H1 (cell line): ENCODE results near the gene CACNG8. TPM values are rescaled to one million over a fixed set of nuclear protein-coding genes. Genes with fewer than 3 reads are reported as not detected.
A peak's percentile ranks its signal among the peaks of the same experiment; 100 is the strongest.

Source experiments
- ATF3 ChIP-seq: IDR thresholded peaks from 2 replicates; pipeline ENCODE4 v1.6.1; 2011; ENCODE audit warnings: low read depth, mild to moderate bottlenecking, low read length; ENCODE audit not compliant: insufficient read depth
- BCL11A ChIP-seq, 2 experiments: IDR thresholded peaks; one replicate each; pipeline ENCODE4 v1.6.1; 2011; ENCODE audit warnings: low read depth in 2 of 2, low read length in 2 of 2, mild to moderate bottlenecking in 2 of 2
- EZH2 ChIP-seq: fragments of 200-600 bp; sonication (generic); IDR thresholded peaks from 2 replicates; pipeline ENCODE4 v1.7.1; 2012; ENCODE audit warnings: low read depth, mild to moderate bottlenecking, moderate library complexity, low read length, inconsistent platforms; ENCODE audit not compliant: severe bottlenecking
- HDAC2 ChIP-seq, 2 experiments: fragments of 300-600 bp in 1 of 2; sonication (generic) in 1 of 2; IDR thresholded peaks; 2 replicates each; pipeline ENCODE4 v1.6.1; 2011 to 2012; ENCODE audit warnings: low read depth in 2 of 2, low read length in 2 of 2, mild to moderate bottlenecking in 2 of 2, moderate library complexity in 2 of 2, borderline replicate concordance in 1 of 2, inconsistent platforms in 1 of 2
- KDM5A ChIP-seq: fragments of 200-600 bp; IDR thresholded peaks from 2 replicates; pipeline ENCODE4 v1.7.1; 2012; ENCODE audit warnings: mild to moderate bottlenecking, low read length, inconsistent platforms, mixed read lengths
- MAFK ChIP-seq: IDR thresholded peaks from 2 replicates; pipeline ENCODE4 v1.6.1; 2012; ENCODE audit warnings: low read depth, mild to moderate bottlenecking, improper control_type of control experiment, low read length
- NRF1 ChIP-seq: IDR thresholded peaks from 2 replicates; pipeline ENCODE4 v1.6.1; 2011; ENCODE audit warnings: mild to moderate bottlenecking, low read depth, low read length, improper control_type of control experiment
- POLR2AphosphoS5 ChIP-seq: IDR thresholded peaks from 2 replicates; pipeline ENCODE4 v1.6.1; 2011; ENCODE audit warnings: low read depth, low read length
- RNF2 ChIP-seq: fragments of 200-900, 300-1000 bp; sonication (generic); IDR thresholded peaks from 2 replicates; pipeline ENCODE4 v1.7.1; 2016; ENCODE audit warnings: borderline replicate concordance, low read depth, mild to moderate bottlenecking, antibody characterized with exemption, low read length; ENCODE audit not compliant: poor library complexity, severe bottlenecking; ENCODE audit errors: missing control alignments
- SAP30 ChIP-seq: fragments of 300-600 bp; sonication (generic); IDR thresholded peaks from 2 replicates; pipeline ENCODE4 v1.7.1; 2012; ENCODE audit warnings: low read length, moderate library complexity, mild to moderate bottlenecking, inconsistent platforms; ENCODE audit not compliant: insufficient read depth, insufficient replicate concordance
- SP4 ChIP-seq: IDR thresholded peaks from 2 replicates; pipeline ENCODE4 v1.6.1; 2012; ENCODE audit warnings: low read length, inconsistent platforms
- TAF7 ChIP-seq: optimal IDR thresholded peaks from 2 replicates; pipeline ENCODE3; 2011; ENCODE audit warnings: low read depth, mild to moderate bottlenecking, inconsistent platforms, low read length, moderate library complexity, borderline replicate concordance
- ZNF274 ChIP-seq: IDR thresholded peaks from 2 replicates; pipeline ENCODE4 v1.7.0; 2012; ENCODE audit warnings: low read length, borderline replicate concordance; ENCODE audit errors: extremely low read depth
- polyA plus RNA-seq, 7 experiments: library from polyadenylated mRNA; depleted of rRNA in 3 of 7; stranded (reverse) in 5 of 7; unstranded in 2 of 7; fragments of >200 nt in 5 of 7; fragments of 200-250 nt in 2 of 7; gene quantifications; 1 replicate in 5 of 7; 2 replicates in 1 of 7; 4 replicates in 1 of 7; pipeline versions ENCODE4 v1.2.1 to v1.2.3, GENCODE V29; 2011 to 2013; ENCODE audit warnings: missing spikeins in 2 of 7, mixed read lengths in 2 of 7
- total RNA-seq: library from RNA; stranded (reverse); fragmentation: NEBNext Ultra II Directional; extraction: Animal tissue kit (Norgen Biotek cat#: 25700); gene quantifications from 2 replicates; pipeline ENCODE4 v1.2.1, GENCODE V29; 2021
- TF ChIP-seq, protein P1 (sequence below), 3 experiments: IDR thresholded peaks; 1 replicate in 2 of 3; 2 replicates in 1 of 3; pipeline versions ENCODE4 v1.5.1 to v1.6.1; 2011; ENCODE audit warnings: low read length in 3 of 3, mild to moderate bottlenecking in 3 of 3, inconsistent platforms in 2 of 3, low read depth in 1 of 3, moderate library complexity in 1 of 3; ENCODE audit not compliant: insufficient read depth in 1 of 3; ENCODE audit errors: control extremely low read depth in 1 of 3
- TF ChIP-seq, protein P2 (sequence below): IDR thresholded peaks from 2 replicates; pipeline ENCODE4 v1.6.1; 2012; ENCODE audit warnings: inconsistent platforms
- TF ChIP-seq, protein P3 (sequence below): IDR thresholded peaks from 2 replicates; pipeline ENCODE4 v1.6.1; 2012; ENCODE audit warnings: inconsistent platforms

The CACNG8 gene
- total and polyA plus RNA-seq, 2 of the 8 experiments (the other 6 are each of a cell fraction or from before 2014, with no cell fraction given) = 0.41 to 4.5 TPM

DNA sequence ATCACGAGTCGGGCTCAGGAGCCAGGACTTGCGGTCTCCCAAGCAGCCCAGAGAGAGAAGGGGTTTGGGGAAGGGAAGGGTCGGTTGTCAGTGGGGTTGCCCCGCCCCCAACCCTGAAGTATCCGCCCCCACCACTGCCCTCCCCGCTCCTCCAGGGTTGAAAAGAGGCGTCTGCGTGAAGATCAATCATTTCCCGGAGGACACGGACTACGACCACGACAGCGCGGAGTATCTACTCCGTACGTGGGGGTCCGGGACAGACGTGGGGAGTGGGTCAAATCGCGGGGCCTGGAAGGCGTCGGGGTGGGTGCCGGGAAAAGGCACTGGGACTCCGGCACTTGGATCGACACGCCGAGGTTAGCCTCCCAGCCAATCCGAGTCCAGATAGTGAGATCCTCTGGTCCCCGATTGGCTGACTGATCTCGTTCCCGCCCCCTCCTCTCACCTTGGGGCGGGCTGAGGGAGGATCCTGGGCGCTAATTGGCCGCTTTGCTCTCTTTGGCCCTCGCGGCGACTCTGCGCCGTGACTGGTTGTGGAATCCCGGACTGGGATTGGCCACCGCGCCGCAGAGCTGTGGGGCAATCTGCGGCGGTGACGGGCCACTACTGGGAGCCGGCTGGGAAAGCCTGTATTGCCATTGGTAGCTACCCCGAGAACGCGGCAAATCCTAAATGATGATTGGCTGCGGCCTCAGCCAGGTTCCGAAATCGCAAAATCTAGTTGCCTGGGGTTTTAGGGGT, 15.4 kb downstream of the CACNG8 start (continued):
- TF ChIP-seq NRF1 = no peak
- TF ChIP-seq, protein P1, sequence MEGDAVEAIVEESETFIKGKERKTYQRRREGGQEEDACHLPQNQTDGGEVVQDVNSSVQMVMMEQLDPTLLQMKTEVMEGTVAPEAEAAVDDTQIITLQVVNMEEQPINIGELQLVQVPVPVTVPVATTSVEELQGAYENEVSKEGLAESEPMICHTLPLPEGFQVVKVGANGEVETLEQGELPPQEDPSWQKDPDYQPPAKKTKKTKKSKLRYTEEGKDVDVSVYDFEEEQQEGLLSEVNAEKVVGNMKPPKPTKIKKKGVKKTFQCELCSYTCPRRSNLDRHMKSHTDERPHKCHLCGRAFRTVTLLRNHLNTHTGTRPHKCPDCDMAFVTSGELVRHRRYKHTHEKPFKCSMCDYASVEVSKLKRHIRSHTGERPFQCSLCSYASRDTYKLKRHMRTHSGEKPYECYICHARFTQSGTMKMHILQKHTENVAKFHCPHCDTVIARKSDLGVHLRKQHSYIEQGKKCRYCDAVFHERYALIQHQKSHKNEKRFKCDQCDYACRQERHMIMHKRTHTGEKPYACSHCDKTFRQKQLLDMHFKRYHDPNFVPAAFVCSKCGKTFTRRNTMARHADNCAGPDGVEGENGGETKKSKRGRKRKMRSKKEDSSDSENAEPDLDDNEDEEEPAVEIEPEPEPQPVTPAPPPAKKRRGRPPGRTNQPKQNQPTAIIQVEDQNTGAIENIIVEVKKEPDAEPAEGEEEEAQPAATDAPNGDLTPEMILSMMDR (IDR thresholded peaks at IDR 0.05; ENCODE audit: control extremely low read depth in 1 of 3, insufficient read depth in 1 of 3, low read depth in 1 of 3, low read length in 3 of 3) = no peak
- TF ChIP-seq EZH2 = no peak
- TF ChIP-seq ATF3 = no peak
- no peak for TF ChIP-seq SAP30
- TF ChIP-seq TAF7 = peak; percentile 29
- TF ChIP-seq SP4 = peak; percentile 92
- no peak for TF ChIP-seq KDM5A
- TF ChIP-seq, protein P2, sequence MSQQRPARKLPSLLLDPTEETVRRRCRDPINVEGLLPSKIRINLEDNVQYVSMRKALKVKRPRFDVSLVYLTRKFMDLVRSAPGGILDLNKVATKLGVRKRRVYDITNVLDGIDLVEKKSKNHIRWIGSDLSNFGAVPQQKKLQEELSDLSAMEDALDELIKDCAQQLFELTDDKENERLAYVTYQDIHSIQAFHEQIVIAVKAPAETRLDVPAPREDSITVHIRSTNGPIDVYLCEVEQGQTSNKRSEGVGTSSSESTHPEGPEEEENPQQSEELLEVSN = peak; percentile 87
- TF ChIP-seq HDAC2 (IDR thresholded peaks at IDR 0.05; ENCODE audit: borderline replicate concordance in 1 of 2, low read depth in 2 of 2, low read length in 2 of 2) = no peak
- TF ChIP-seq RNF2 = no peak
- TF ChIP-seq BCL11A (IDR thresholded peaks at IDR 0.05; ENCODE audit: low read depth in 2 of 2, low read length in 2 of 2) = no peak
- TF ChIP-seq MAFK = no peak
- peak; percentile 80 for TF ChIP-seq POLR2AphosphoS5
- TF ChIP-seq, protein P3, sequence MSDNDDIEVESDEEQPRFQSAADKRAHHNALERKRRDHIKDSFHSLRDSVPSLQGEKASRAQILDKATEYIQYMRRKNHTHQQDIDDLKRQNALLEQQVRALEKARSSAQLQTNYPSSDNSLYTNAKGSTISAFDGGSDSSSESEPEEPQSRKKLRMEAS = no peak; the same call in 1 of the 2 replicates
- TF ChIP-seq ZNF274 = no peak
